Colon (tissue), 2 donors: ENCODE data around the gene HSP90AA1.
"Not testable (repeated sequence)": the region's sequence is repeated elsewhere in the genome, so short reads cannot be mapped to it uniquely, and the experiment has no call there.

Experiments used
- FAIRE-seq: peaks from 2 replicates; lab custom pipeline; 2012; peaks lifted over from hg19 to GRCh38; lab: Jason Lieb, UNC
- donor health status: control.
- donor health status: control.

The HSP90AA1 gene

GRCh38 chr14:102094101-102094500 is 7.3 kb upstream of the HSP90AA1 start:
- FAIRE-seq = no peak

- FAIRE-seq = no peak
These were observed 6.0 kb upstream of the HSP90AA1 start for GRCh38 chr14:102092806-102093205.

- no peak for FAIRE-seq
These were observed 3.9 kb upstream of the HSP90AA1 start for GRCh38 chr14:102090713-102091112.

GRCh38 chr14:102089621-102090343 is 2.9 kb upstream of the HSP90AA1 start:
- FAIRE-seq = no peak

- FAIRE-seq = no peak
These were observed 1.4 kb upstream of the HSP90AA1 start for GRCh38 chr14:102088012-102088792.

- FAIRE-seq = no peak
These were observed 843 bp upstream of the HSP90AA1 start for GRCh38 chr14:102087762-102088011.

GRCh38 chr14:102086709-102086971 is 204 bp downstream of the HSP90AA1 start:
- FAIRE-seq = no peak

- FAIRE-seq = no peak
These were observed 716 bp downstream of the HSP90AA1 start for GRCh38 chr14:102085948-102086708.

- no peak for FAIRE-seq
These were observed 1.4 kb downstream of the HSP90AA1 start for GRCh38 chr14:102085488-102085887.

- no peak for FAIRE-seq
These were observed 1.9 kb downstream of the HSP90AA1 start for GRCh38 chr14:102084931-102085330.

GRCh38 chr14:102084522-102084921 is 2.3 kb downstream of the HSP90AA1 start:
- not testable (repeated sequence) for FAIRE-seq

GRCh38 chr14:102081231-102082080 is 5.4 kb downstream of the HSP90AA1 start:
- FAIRE-seq = no peak

- FAIRE-seq = no peak
These were observed 6.4 kb downstream of the HSP90AA1 start for GRCh38 chr14:102080183-102081080.

- no peak for FAIRE-seq
These were observed 7.2 kb downstream of the HSP90AA1 start for GRCh38 chr14:102079700-102079979.

GRCh38 chr14:102078831-102079699 is 7.8 kb downstream of the HSP90AA1 start:
- no peak for FAIRE-seq

GRCh38 chr14:102078361-102078791 is 8.5 kb downstream of the HSP90AA1 start:
- not testable (repeated sequence) for FAIRE-seq

GRCh38 chr14:102077382-102077709 is 9.5 kb downstream of the HSP90AA1 start:
- no peak for FAIRE-seq

- FAIRE-seq = no peak
These were observed 11.7 kb downstream of the HSP90AA1 start for GRCh38 chr14:102075155-102075554.

GRCh38 chr14:102074415-102074964 is 12.4 kb downstream of the HSP90AA1 start:
- FAIRE-seq = no peak

- FAIRE-seq = no peak
These were observed 15.4 kb downstream of the HSP90AA1 start for GRCh38 chr14:102071283-102071998.
